ENCODE data around the gene ZNF366.
A peak's percentile ranks its signal among the peaks of the same experiment; 100 is the strongest.

Gene ZNF366

GRCh38 chr5:72487177-72487576 lies 20.0 kb downstream of the ZNF366 start:
- DNase-seq, result no peak

GRCh38 chr5:72486371-72486770 lies 20.8 kb downstream of the ZNF366 start:
- no peak for DNase-seq

GRCh38 chr5:72485430-72485974 lies 21.7 kb downstream of the ZNF366 start:
- DNase-seq, result no peak

- DNase-seq, result no peak
These were observed 25.2 kb downstream of the ZNF366 start for GRCh38 chr5:72482046-72482445.

- peak; percentile 38 for DNase-seq
These were observed 26.4 kb downstream of the ZNF366 start for GRCh38 chr5:72480841-72481240.

GRCh38 chr5:72479921-72480320 lies 27.3 kb downstream of the ZNF366 start:
- no peak for DNase-seq

GRCh38 chr5:72478684-72479083 lies 28.5 kb downstream of the ZNF366 start:
- DNase-seq, result peak; percentile 65

- DNase-seq, result no peak
These were observed 28.9 kb downstream of the ZNF366 start for GRCh38 chr5:72478276-72478675.

GRCh38 chr5:72477644-72478043 lies 29.6 kb downstream of the ZNF366 start:
- no peak for DNase-seq

- no peak for DNase-seq
These were observed 30.0 kb downstream of the ZNF366 start for GRCh38 chr5:72477176-72477575.

- DNase-seq, result peak; percentile 83
These were observed 30.5 kb downstream of the ZNF366 start for GRCh38 chr5:72476721-72477120.

- DNase-seq, result peak; percentile 66
These were observed 30.9 kb downstream of the ZNF366 start for GRCh38 chr5:72476275-72476674.

- DNase-seq, result no peak
These were observed 32.7 kb downstream of the ZNF366 start for GRCh38 chr5:72474516-72474915.

- DNase-seq, result no peak
These were observed 33.1 kb downstream of the ZNF366 start for GRCh38 chr5:72474046-72474500.

- peak; percentile 86 for DNase-seq
These were observed 34.4 kb downstream of the ZNF366 start for GRCh38 chr5:72472666-72473422.

- peak; percentile 49 for DNase-seq
These were observed 35.2 kb downstream of the ZNF366 start for GRCh38 chr5:72472031-72472430.

- no peak for DNase-seq
These were observed 36.4 kb downstream of the ZNF366 start for GRCh38 chr5:72470826-72471225.

GRCh38 chr5:72468606-72469005 lies 38.6 kb downstream of the ZNF366 start:
- no peak for DNase-seq

GRCh38 chr5:72468024-72468423 lies 39.2 kb downstream of the ZNF366 start:
- peak; percentile 86 for DNase-seq

GRCh38 chr5:72467461-72467860 lies 39.7 kb downstream of the ZNF366 start:
- DNase-seq, result no peak

- DNase-seq, result peak; percentile 74
These were observed 41.3 kb downstream of the ZNF366 start for GRCh38 chr5:72465601-72466563.

GRCh38 chr5:72465066-72465465 lies 42.1 kb downstream of the ZNF366 start:
- no peak for DNase-seq

GRCh38 chr5:72464071-72464470 lies 43.1 kb downstream of the ZNF366 start:
- DNase-seq, result no peak

All from suppressor macrophage treated with lipopolysaccharide for 4 hours (primary cell).